AG04449 (cell line): ENCODE measurements around the gene CARD6.

ENCODE experiments used
- CTCF ChIA-PET: fragments of 350-600 bp; formaldehyde crosslinking; extraction: SDS; loops from one replicate; lab custom pipeline; 2021; ENCODE audit warnings: antibody characterized with exemption; lab: Yijun Ruan, JAX
- POLR2A ChIA-PET: fragments of 400-600, 350-600 bp; formaldehyde crosslinking; extraction: SDS; loops from one replicate; lab custom pipeline; 2020; ENCODE audit warnings: antibody characterized with exemption, inconsistent platforms; lab: Yijun Ruan, JAX
- DNase-seq: peaks from one replicate; pipeline ENCODE4 v3.0.0-alpha.2; 2010; ENCODE audit warnings: low read depth, low spot score
- H3K4me3 ChIP-seq: 2 replicates; pipeline ENCODE4 v1.5.1; 2011; ENCODE audit warnings: low read depth, mild to moderate bottlenecking, control low read depth, low read length
- TF ChIP-seq, protein P1 (sequence below): IDR thresholded peaks from one replicate; pipeline ENCODE4 v1.5.1; 2011; ENCODE audit warnings: mild to moderate bottlenecking, moderate library complexity, low read length, control low read depth, inconsistent platforms; ENCODE audit not compliant: insufficient read depth; ENCODE audit errors: missing control alignments

The CARD6 gene

DNA sequence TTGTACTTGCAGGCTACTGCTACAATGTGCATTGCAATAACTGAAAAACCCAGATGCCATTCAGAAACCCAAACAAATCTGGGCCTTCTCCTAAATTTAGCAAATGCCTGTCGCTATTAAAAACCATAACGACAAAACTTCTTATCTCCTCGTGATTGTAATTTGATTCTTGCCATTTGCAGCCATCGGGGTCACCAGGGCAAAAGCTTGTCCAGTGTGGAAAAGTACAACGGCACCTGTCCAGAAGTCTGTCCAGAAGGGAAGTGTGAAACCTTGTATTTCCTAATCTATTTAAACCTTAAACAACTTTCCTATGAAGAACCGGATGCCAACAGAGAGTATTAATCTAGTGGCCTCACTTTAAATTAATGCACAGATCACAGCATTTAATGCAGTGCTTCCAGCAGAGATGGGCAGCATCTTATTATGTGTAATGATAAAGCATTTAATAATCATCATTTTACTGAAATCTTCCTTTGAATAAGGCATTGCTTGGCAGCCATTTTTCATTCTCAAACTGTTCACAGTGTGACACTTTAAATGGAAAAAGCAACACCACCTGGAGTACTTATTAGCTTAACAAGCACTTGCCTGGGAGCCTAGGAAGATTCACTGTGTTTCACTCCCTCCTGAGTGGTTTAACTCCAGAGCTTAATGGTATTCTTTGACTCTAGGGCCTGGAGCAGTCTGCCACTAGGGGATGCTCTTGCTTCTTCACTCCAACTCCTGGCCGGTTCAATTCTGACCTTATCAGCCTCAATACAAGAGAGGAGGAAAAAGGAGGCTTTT is 63.2 kb downstream of the CARD6 start:
- DNase-seq: peak; percentile 26
- CTCF ChIA-PET: interaction anchor here (0.5 to 6.2 kb wide), 47 partner anchors 8 to 939 kb away, joined by 3 to 42 read pairs (median 3); no protein-coding TSS in a partner anchor
- TF ChIP-seq, protein P1, sequence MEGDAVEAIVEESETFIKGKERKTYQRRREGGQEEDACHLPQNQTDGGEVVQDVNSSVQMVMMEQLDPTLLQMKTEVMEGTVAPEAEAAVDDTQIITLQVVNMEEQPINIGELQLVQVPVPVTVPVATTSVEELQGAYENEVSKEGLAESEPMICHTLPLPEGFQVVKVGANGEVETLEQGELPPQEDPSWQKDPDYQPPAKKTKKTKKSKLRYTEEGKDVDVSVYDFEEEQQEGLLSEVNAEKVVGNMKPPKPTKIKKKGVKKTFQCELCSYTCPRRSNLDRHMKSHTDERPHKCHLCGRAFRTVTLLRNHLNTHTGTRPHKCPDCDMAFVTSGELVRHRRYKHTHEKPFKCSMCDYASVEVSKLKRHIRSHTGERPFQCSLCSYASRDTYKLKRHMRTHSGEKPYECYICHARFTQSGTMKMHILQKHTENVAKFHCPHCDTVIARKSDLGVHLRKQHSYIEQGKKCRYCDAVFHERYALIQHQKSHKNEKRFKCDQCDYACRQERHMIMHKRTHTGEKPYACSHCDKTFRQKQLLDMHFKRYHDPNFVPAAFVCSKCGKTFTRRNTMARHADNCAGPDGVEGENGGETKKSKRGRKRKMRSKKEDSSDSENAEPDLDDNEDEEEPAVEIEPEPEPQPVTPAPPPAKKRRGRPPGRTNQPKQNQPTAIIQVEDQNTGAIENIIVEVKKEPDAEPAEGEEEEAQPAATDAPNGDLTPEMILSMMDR: peak; percentile 88
- H3K4me3 ChIP-seq: no peak overlapping the region
- POLR2A ChIA-PET: no interaction called here

- ChIA-PET POLR2A (no interaction called here), CTCF (interaction anchor here (0.7 to 6.2 kb wide), 40 partner anchors 9 to 938 kb away, joined by 3 to 42 read pairs (median 4); no protein-coding TSS in a partner anchor)
- TF ChIP-seq, protein P1: no peak
- H3K4me3 ChIP-seq: no peak overlapping the region
- no peak for DNase-seq
These were observed 63.8 kb downstream of the CARD6 start for GRCh38 chr5:40904994-40905306.

DNA sequence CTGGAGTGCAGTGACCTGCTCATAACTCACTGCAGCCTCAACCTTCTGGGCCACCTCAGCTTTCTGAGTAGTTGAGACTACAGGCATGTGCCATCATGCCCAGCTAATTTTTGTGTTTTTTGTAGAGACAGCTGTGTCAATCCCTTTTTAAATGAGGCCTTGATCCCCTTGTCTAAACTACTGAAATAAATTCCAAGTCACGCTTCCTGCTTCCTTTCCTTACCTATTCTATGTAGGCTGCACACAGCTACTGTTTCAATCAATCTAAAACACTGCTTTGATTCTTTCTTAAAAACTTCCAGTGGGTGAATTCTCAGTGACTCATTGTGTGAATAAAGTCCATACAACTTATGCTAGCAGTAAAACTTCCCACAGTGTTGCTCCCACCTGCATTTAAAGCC is 65.2 kb downstream of the CARD6 start:
- CTCF ChIA-PET: interaction anchor here (1.0 to 6.2 kb wide), 5 partner anchors 363 to 938 kb away, joined by 3 to 42 read pairs (median 4); no protein-coding TSS in a partner anchor
- DNase-seq: no peak
- TF ChIP-seq, protein P1: no peak
- POLR2A ChIA-PET: no interaction called here
- no peak overlapping the region for H3K4me3 ChIP-seq

GRCh38 chr5:40909264-40909663 is 68.1 kb downstream of the CARD6 start, which contains the start of gene C7:
Gene C7, plus strand, starts transcription at chr5:40909497. Its CDS starts 114 bp downstream, at chr5:40909611.
- DNase-seq: no peak
- ChIA-PET CTCF (interaction anchor here (0.9 kb wide), 1 partner anchor 732 kb away, joined by 3 read pairs; no protein-coding TSS in a partner anchor), POLR2A (no interaction called here)
- TF ChIP-seq, protein P1: no peak
- no peak within 1 kb of the TSS for H3K4me3 ChIP-seq

DNA sequence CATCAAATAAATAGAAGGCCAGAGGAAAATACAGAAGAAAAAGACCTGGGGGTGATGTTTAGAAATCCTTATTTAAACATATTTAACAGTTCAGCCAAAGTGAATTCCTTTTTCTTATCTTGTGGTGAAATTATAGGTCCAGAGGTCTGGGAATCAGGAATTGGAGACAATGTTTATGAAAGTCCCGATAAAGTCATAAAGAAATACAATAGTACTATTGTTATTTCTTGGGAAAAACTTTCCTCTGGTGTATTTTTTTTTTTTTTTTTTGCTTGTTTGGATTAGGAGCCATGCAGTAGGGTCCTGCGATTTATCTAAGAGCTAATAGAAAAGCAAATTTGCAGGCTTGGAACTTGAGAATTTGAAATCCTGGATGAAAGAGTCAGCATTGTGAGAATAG is 68.6 kb downstream of the CARD6 start:
- ChIA-PET POLR2A (no interaction called here), CTCF (interaction anchor here (0.9 kb wide), 1 partner anchor 731 kb away, joined by 3 read pairs; no protein-coding TSS in a partner anchor)
- H3K4me3 ChIP-seq: no peak overlapping the region
- DNase-seq: no peak
- TF ChIP-seq, protein P1: no peak
